ENCODE measurements around the gene IL17C. TPM values are rescaled to one million over a fixed set of nuclear protein-coding genes. Genes with fewer than 3 reads are reported as not detected.

Gene IL17C
- total and polyA plus RNA-seq, 4 donors = not detected

GRCh38 chr16:88649195-88649923, 11.0 kb downstream of the IL17C start (continued):
- TF ChIP-seq CTCF (IDR thresholded peaks at IDR 0.05; ENCODE audit: low read depth, low read length, missing input control) (no peak), RXRA (IDR thresholded peaks at IDR 0.05) (no peak), RAD21 (IDR thresholded peaks at IDR 0.05) (no peak), HNF4G (IDR thresholded peaks at IDR 0.05) (no peak), JUND (IDR thresholded peaks at IDR 0.05) (no peak), FOXA1 (IDR thresholded peaks at IDR 0.05) (no peak)

- Histone ChIP-seq H3K4me3 (ENCODE audit: low read depth in 1 of 3, low read length in 3 of 3) (peak overlapping the region; percentile 44 to 57 (median 47)), H3K9ac (ENCODE audit: low read depth in 1 of 2, low read length in 2 of 2) (peak overlapping the region; percentile 14 to 45), H3K4me1 (ENCODE audit: control insufficient read depth in 4 of 4, insufficient read depth in 4 of 4, low read length in 3 of 4) (peaks cover 0 to 11% (median 3%) of the 10 kb centered on the region in 4 donors), H3K27me3 (ENCODE audit: control insufficient read depth in 4 of 4, insufficient read depth in 4 of 4, low read length in 3 of 4) (no peaks in the 10 kb centered on the region), H3K9me3 (ENCODE audit: control insufficient read depth in 4 of 4, low read length in 3 of 4) (no peaks in the 10 kb centered on the region), H3K27ac (ENCODE audit: low read depth in 1 of 2, low read length in 2 of 2) (peak overlapping the region; percentile 80 to 82), H3K36me3 (ENCODE audit: control insufficient read depth in 4 of 4, insufficient read depth in 3 of 4, low read depth in 1 of 4, low read length in 3 of 4) (peaks cover 9 to 21% (median 15%) of the 10 kb centered on the region in 4 donors)
- no peak for TF ChIP-seq HNF4A (conservative IDR thresholded peaks at IDR 0.05)
- no peak for TF ChIP-seq MAX (IDR thresholded peaks at IDR 0.05)
- no peak for TF ChIP-seq TAF1 (conservative IDR thresholded peaks at IDR 0.05)
- no peak for TF ChIP-seq JUND (IDR thresholded peaks at IDR 0.05)
- no peak for TF ChIP-seq NR2F2 (IDR thresholded peaks at IDR 0.05)
- no peak for TF ChIP-seq EGR1 (IDR thresholded peaks at IDR 0.05; ENCODE audit: low read depth in 2 of 2)
- TF ChIP-seq HNF4G (IDR thresholded peaks at IDR 0.05) = no peak
- no peak for TF ChIP-seq FOXA2 (IDR thresholded peaks at IDR 0.05)
- no peak for TF ChIP-seq REST (IDR thresholded peaks at IDR 0.05)
- DNase-seq (ENCODE audit: low spot score) = no peak
- 51% methylated on average over 37 of the region's 37 CpGs for WGBS
These were observed 11.8 kb downstream of the IL17C start for GRCh38 chr16:88649924-88650748.
